ENCODE measurements around the gene CHCHD6.

GRCh38 chr3:126961191-126961790 is 257.3 kb downstream of the CHCHD6 start:
- TF ChIP-seq CTCF (IDR thresholded peaks at IDR 0.05; ENCODE audit: extremely low read depth in 1 of 2, insufficient read depth in 1 of 2, low read depth in 1 of 2, low read length in 2 of 2) = no peak
- TF ChIP-seq EZH2 (IDR thresholded peaks at IDR 0.05; ENCODE audit: borderline replicate concordance, low read depth, low read length, severe bottlenecking) = no peak
- TF ChIP-seq FOS (IDR thresholded peaks at IDR 0.05; ENCODE audit: borderline replicate concordance, insufficient read depth, low read length) = no peak
- no peak for TF ChIP-seq POLR2A (IDR thresholded peaks at IDR 0.05; ENCODE audit: low read depth, low read length)
- TF ChIP-seq MAX (IDR thresholded peaks at IDR 0.05; ENCODE audit: insufficient read depth, insufficient read length) = no peak
- TF ChIP-seq JUN (IDR thresholded peaks at IDR 0.05; ENCODE audit: borderline replicate concordance, insufficient read depth, insufficient read length, low read depth) = no peak
- no peak for TF ChIP-seq POLR2AphosphoS5 (IDR thresholded peaks at IDR 0.05; ENCODE audit: insufficient read depth, low read depth, low read length)
- no peak for TF ChIP-seq MYC (IDR thresholded peaks at IDR 0.05; ENCODE audit: low read depth, low read length)
- TF ChIP-seq GATA2 (IDR thresholded peaks at IDR 0.05; ENCODE audit: insufficient read depth, insufficient read length, low read depth, low read length) = no peak

Measured in endothelial cell of umbilical vein (primary cell).